Endodermal cell (in vitro differentiated cells): Measurements from ENCODE around the gene TMTC1. TPM values are rescaled to one million over a fixed set of nuclear protein-coding genes. Genes with fewer than 3 reads are reported as not detected.

Experiments used
- DNase-seq: peaks from one replicate; pipeline ENCODE4 v3.0.0-alpha.2; 2017
- H3K27ac ChIP-seq: 2 replicates; pipeline ENCODE4 v1.5.1; 2013; ENCODE audit warnings: mild to moderate bottlenecking, low read depth, low read length, moderate library complexity
- H3K27me3 ChIP-seq: 2 replicates; pipeline ENCODE4 v1.6.1; 2013; ENCODE audit warnings: mild to moderate bottlenecking, low read length, moderate library complexity; ENCODE audit not compliant: insufficient read depth, control insufficient read depth, poor library complexity, severe bottlenecking
- H3K36me3 ChIP-seq: 2 replicates; pipeline ENCODE4 v1.7.0; 2013; ENCODE audit warnings: mild to moderate bottlenecking, low read length, moderate library complexity; ENCODE audit not compliant: control insufficient read depth, insufficient read depth
- H3K4me1 ChIP-seq: one replicate; pipeline ENCODE4 v1.7.0; 2013; ENCODE audit warnings: low read length; ENCODE audit not compliant: control insufficient read depth, insufficient read depth
- H3K4me3 ChIP-seq: 2 replicates; pipeline ENCODE4 v1.5.1; 2013; ENCODE audit warnings: mild to moderate bottlenecking, low read length, moderate library complexity
- H3K9ac ChIP-seq: 2 replicates; pipeline ENCODE4 v1.6.1; 2013; ENCODE audit warnings: mild to moderate bottlenecking, low read length, moderate library complexity; ENCODE audit not compliant: poor library complexity, severe bottlenecking; ENCODE audit errors: extremely low read depth
- H3K9me3 ChIP-seq: 2 replicates; pipeline ENCODE4 v1.6.1; 2013; ENCODE audit warnings: mild to moderate bottlenecking, low read length, moderate library complexity; ENCODE audit not compliant: control insufficient read depth
- H3K27ac Mint-ChIP-seq: 2 replicates; pipeline ENCODE4 v1.8.0; 2020; ENCODE audit warnings: mixed read lengths
- H3K27me3 Mint-ChIP-seq: 2 replicates; pipeline ENCODE4 v1.8.0; 2021; ENCODE audit warnings: mild to moderate bottlenecking, mixed read lengths; ENCODE audit not compliant: insufficient read depth
- H3K36me3 Mint-ChIP-seq: 2 replicates; pipeline ENCODE4 v1.8.0; 2020; ENCODE audit warnings: low read depth, mixed read lengths
- H3K4me1 Mint-ChIP-seq: 2 replicates; pipeline ENCODE4 v1.8.0; 2020; ENCODE audit warnings: mixed read lengths
- H3K4me3 Mint-ChIP-seq: 2 replicates; pipeline ENCODE4 v1.8.0; 2020; ENCODE audit warnings: mild to moderate bottlenecking, moderate library complexity, mixed read lengths
- H3K9me3 Mint-ChIP-seq: 2 replicates; pipeline ENCODE4 v1.8.0; 2020; ENCODE audit warnings: mild to moderate bottlenecking, mixed read lengths
- CTCF ChIP-seq: fragments of 200-600 bp; sonication (generic); conservative IDR thresholded peaks from 2 replicates; pipeline ENCODE4 v1.5.0; 2021; ENCODE audit warnings: antibody characterized with exemption, mild to moderate bottlenecking
- WGBS, 2 experiments: methylation state at CpG; one replicate each; pipeline versions ENCODE4 v1.1.5 to v1.1.7; 2013; ENCODE audit warnings: missing lambda C conversion rate in 2 of 2, mixed read lengths in 1 of 2; ENCODE audit not compliant: insufficient coverage in 1 of 2, insufficient read length in 1 of 2; 5-methylcytosine and 5-hydroxymethylcytosine counted together
- total RNA-seq, 2 donors: library from RNA; stranded (reverse); fragmentation: NEBNext Ultra II Directional in 1 of 2; extraction: Animal tissue kit (Norgen Biotek cat#: 25700) in 1 of 2; gene quantifications; 2 replicates in 1 of 2; 3 replicates in 1 of 2; pipeline ENCODE4 v1.2.1, GENCODE V29; 2021

Gene TMTC1
- total RNA-seq, 2 donors from 2014 or later, result 31.6 to 71.0 TPM

- no peaks in the 10 kb centered on the region for H3K27me3 Mint-ChIP-seq
- 92 to 96% methylated on average over 3 of the region's 3 CpGs for WGBS, 2 experiments
- Histone ChIP-seq H3K27me3 (no peaks in the 10 kb centered on the region), H3K4me3 (no peak overlapping the region), H3K27ac (peak overlapping the region; percentile 51), H3K9me3 (no peaks in the 10 kb centered on the region), H3K36me3 (no peaks in the 10 kb centered on the region), H3K4me1 (no peaks in the 10 kb centered on the region), H3K9ac (no peak overlapping the region)
- no peak for DNase-seq
- no peak overlapping the region for H3K27ac Mint-ChIP-seq
- H3K4me3 Mint-ChIP-seq, result no peak overlapping the region
- peaks cover 2% of the 10 kb centered on the region for H3K9me3 Mint-ChIP-seq
- TF ChIP-seq CTCF, result no peak
- H3K36me3 Mint-ChIP-seq, result peaks cover 45% of the 10 kb centered on the region
- peaks cover 15% of the 10 kb centered on the region for H3K4me1 Mint-ChIP-seq
Observed at GRCh38 chr12:29726321-29726692, 57.4 kb downstream of the TMTC1 start.

DNA sequence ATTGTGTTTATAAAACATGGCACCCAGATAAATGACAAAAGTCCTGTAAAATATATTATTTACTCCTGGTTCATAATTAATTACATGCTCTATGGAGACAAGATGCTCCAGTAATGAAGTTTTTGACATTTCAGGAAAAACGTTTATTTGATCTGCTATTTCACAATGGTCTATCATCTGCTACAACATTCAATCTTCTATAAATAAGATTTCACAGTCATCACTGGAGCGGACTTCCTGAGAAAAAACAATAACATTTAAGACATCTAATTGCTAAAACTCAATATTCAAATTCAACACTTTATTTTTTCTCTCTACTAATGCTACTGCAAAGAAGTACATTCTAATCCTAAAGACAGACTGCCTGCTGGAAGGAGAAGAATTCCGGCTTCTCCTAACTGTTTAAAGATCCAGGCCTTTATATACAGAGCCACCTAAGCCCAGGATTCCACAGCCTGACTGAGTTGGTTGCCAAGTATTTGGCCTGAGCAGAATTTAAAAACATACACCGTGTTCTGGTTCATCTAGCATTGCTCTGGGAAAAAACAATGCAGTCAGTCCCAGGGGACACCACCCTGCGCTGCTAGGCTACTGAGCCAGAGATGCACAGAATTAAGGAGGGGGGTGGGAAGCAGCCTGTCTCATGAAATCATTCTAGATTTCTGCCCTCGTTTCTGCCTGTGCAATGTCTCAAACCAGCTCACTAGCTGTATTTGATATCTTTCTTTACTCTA lies 58.0 kb downstream of the TMTC1 start:
- Mint-ChIP-seq H3K4me3 (no peak overlapping the region), H3K4me1 (peaks cover 15% of the 10 kb centered on the region), H3K36me3 (peaks cover 43% of the 10 kb centered on the region), H3K27ac (no peak overlapping the region), H3K9me3 (peaks cover 2% of the 10 kb centered on the region), H3K27me3 (no peaks in the 10 kb centered on the region)
- no peaks in the 10 kb centered on the region for H3K36me3 ChIP-seq
- WGBS, 2 experiments, result 75 to 89% methylated on average over 5 to 6 of the region's 6 CpGs
- no peaks in the 10 kb centered on the region for H3K4me1 ChIP-seq
- no peaks in the 10 kb centered on the region for H3K27me3 ChIP-seq
- no peak for DNase-seq
- H3K27ac ChIP-seq, result peak overlapping the region; percentile 51
- H3K9me3 ChIP-seq, result no peaks in the 10 kb centered on the region
- H3K9ac ChIP-seq, result no peak overlapping the region
- H3K4me3 ChIP-seq, result no peak overlapping the region
- TF ChIP-seq CTCF, result no peak

DNA sequence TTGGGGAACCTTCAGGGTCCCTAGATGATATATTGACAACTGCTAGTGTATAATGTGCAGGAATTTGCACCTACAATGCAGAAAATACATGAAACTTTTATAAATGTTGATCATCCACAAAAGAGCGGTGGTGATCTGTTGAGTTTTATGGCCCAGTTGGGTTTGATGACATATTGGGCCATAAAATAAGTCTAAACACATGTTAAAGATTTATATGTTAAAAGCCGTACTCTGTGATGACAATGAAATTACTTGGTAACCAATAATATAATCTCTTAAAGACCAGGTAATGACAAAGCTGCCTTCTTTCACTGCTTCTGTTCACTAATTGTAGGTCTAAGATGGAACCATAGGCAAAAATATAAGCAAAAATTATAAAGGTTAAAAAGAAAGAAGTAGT lies 61.6 kb downstream of the TMTC1 start:
- H3K9me3 Mint-ChIP-seq, result no peaks in the 10 kb centered on the region
- WGBS, 2 experiments, result 96% methylated on average over 1 of the region's 2 CpGs; no CpG with 5 or more reads in 1 of the 2 experiments

More for the DNA sequence above, 61.6 kb downstream of the TMTC1 start:
- Histone ChIP-seq H3K4me3 (no peak overlapping the region), H3K27me3 (no peaks in the 10 kb centered on the region), H3K27ac (no peak overlapping the region), H3K9me3 (no peaks in the 10 kb centered on the region), H3K9ac (no peak overlapping the region), H3K4me1 (no peaks in the 10 kb centered on the region), H3K36me3 (peaks cover 10% of the 10 kb centered on the region)
- H3K27ac Mint-ChIP-seq, result no peak overlapping the region
- no peak for TF ChIP-seq CTCF
- H3K27me3 Mint-ChIP-seq, result no peaks in the 10 kb centered on the region
- peaks cover 50% of the 10 kb centered on the region for H3K36me3 Mint-ChIP-seq
- DNase-seq, result no peak
- peaks cover 13% of the 10 kb centered on the region for H3K4me1 Mint-ChIP-seq
- H3K4me3 Mint-ChIP-seq, result no peak overlapping the region
